WTC11 (cell line): Measurements from ENCODE around the gene LTBP3. TPM values are rescaled to one million over a fixed set of nuclear protein-coding genes. Genes with fewer than 3 reads are reported as not detected.

Experiments used
- ATF1 ChIP-seq: sonication (generic); formaldehyde crosslinking; IDR thresholded peaks from 2 replicates; pipeline ENCODE4 v1.8.1; 2023; ENCODE audit warnings: mild to moderate bottlenecking, moderate library complexity, missing genetic modification reagents
- CREM ChIP-seq: sonication (generic); formaldehyde crosslinking; IDR thresholded peaks from 2 replicates; pipeline ENCODE4 v1.8.1; 2022; ENCODE audit warnings: mild to moderate bottlenecking, missing genetic modification reagents, moderate library complexity
- EMX1 ChIP-seq: fragments of 250-450 bp; sonication (Bioruptor Pico); IDR thresholded peaks from 2 replicates; pipeline ENCODE4 v1.8.0; 2021; ENCODE audit warnings: mild to moderate bottlenecking
- ESRRA ChIP-seq: sonication (generic); formaldehyde crosslinking; IDR thresholded peaks from 2 replicates; pipeline ENCODE4 v1.8.1; 2022; ENCODE audit warnings: mild to moderate bottlenecking, missing genetic modification reagents, borderline replicate concordance
- NR3C1 ChIP-seq: sonication (generic); formaldehyde crosslinking; conservative IDR thresholded peaks from 2 replicates; pipeline ENCODE4 v1.8.1; 2023; ENCODE audit warnings: low read depth, mild to moderate bottlenecking, missing genetic modification reagents
- RELA ChIP-seq: sonication (generic); formaldehyde crosslinking; IDR thresholded peaks from 2 replicates; pipeline ENCODE4 v1.8.1; 2022; ENCODE audit warnings: missing genetic modification reagents, mild to moderate bottlenecking, borderline replicate concordance
- SMAD4 ChIP-seq: sonication (generic); formaldehyde crosslinking; IDR thresholded peaks from 2 replicates; pipeline ENCODE4 v1.8.0; 2022; ENCODE audit warnings: mild to moderate bottlenecking, missing genetic modification reagents
- SP1 ChIP-seq: sonication (generic); formaldehyde crosslinking; conservative IDR thresholded peaks from 2 replicates; pipeline ENCODE4 v1.8.1; 2022; ENCODE audit warnings: missing genetic modification reagents
- TEAD1 ChIP-seq: sonication (generic); formaldehyde crosslinking; IDR thresholded peaks from 2 replicates; pipeline ENCODE4 v1.8.0; 2022; ENCODE audit warnings: mild to moderate bottlenecking, missing genetic modification reagents
- TEAD4 ChIP-seq: sonication (generic); formaldehyde crosslinking; IDR thresholded peaks from 2 replicates; pipeline ENCODE4 v1.8.0; 2022; ENCODE audit warnings: mild to moderate bottlenecking, missing genetic modification reagents
- ZNF317 ChIP-seq: sonication (generic); formaldehyde crosslinking; IDR thresholded peaks from 2 replicates; pipeline ENCODE4 v1.8.1; 2023; ENCODE audit warnings: low read depth, mild to moderate bottlenecking, moderate library complexity, missing genetic modification reagents, borderline replicate concordance
- ZNF416 ChIP-seq: fragments of 250-450 bp; sonication (Bioruptor Pico); IDR thresholded peaks from 2 replicates; pipeline ENCODE4 v1.9.0; 2021; ENCODE audit warnings: mild to moderate bottlenecking, inconsistent platforms
- total RNA-seq: library from RNA; stranded (reverse); gene quantifications from 3 replicates; pipeline ENCODE4 v1.2.3, GENCODE V29; 2021
- TF ChIP-seq, protein P1 (sequence below): sonication (generic); formaldehyde crosslinking; IDR thresholded peaks from 2 replicates; pipeline ENCODE4 v1.8.0; 2022; ENCODE audit warnings: mild to moderate bottlenecking, missing genetic modification reagents
- TF ChIP-seq, protein P2 (sequence below): sonication (generic); formaldehyde crosslinking; IDR thresholded peaks from 2 replicates; pipeline ENCODE4 v1.8.1; 2023; ENCODE audit warnings: mild to moderate bottlenecking, moderate library complexity, missing genetic modification reagents
- TF ChIP-seq, protein P3 (sequence below): sonication (generic); formaldehyde crosslinking; IDR thresholded peaks from 2 replicates; pipeline ENCODE4 v1.8.1; 2022; ENCODE audit warnings: mild to moderate bottlenecking, moderate library complexity, missing genetic modification reagents
- TF ChIP-seq, protein P4 (sequence below): sonication (generic); formaldehyde crosslinking; IDR thresholded peaks from 2 replicates; pipeline ENCODE4 v1.8.0; 2023; ENCODE audit warnings: missing genetic modification reagents, mild to moderate bottlenecking, borderline replicate concordance
- TF ChIP-seq, protein P5 (sequence below): sonication (generic); formaldehyde crosslinking; conservative IDR thresholded peaks from 2 replicates; pipeline ENCODE4 v1.8.1; 2023; ENCODE audit warnings: mild to moderate bottlenecking, low read depth, missing genetic modification reagents, moderate library complexity

The LTBP3 gene
- total RNA-seq, 1 experiment from 2014 or later, result 20.7 TPM

DNA sequence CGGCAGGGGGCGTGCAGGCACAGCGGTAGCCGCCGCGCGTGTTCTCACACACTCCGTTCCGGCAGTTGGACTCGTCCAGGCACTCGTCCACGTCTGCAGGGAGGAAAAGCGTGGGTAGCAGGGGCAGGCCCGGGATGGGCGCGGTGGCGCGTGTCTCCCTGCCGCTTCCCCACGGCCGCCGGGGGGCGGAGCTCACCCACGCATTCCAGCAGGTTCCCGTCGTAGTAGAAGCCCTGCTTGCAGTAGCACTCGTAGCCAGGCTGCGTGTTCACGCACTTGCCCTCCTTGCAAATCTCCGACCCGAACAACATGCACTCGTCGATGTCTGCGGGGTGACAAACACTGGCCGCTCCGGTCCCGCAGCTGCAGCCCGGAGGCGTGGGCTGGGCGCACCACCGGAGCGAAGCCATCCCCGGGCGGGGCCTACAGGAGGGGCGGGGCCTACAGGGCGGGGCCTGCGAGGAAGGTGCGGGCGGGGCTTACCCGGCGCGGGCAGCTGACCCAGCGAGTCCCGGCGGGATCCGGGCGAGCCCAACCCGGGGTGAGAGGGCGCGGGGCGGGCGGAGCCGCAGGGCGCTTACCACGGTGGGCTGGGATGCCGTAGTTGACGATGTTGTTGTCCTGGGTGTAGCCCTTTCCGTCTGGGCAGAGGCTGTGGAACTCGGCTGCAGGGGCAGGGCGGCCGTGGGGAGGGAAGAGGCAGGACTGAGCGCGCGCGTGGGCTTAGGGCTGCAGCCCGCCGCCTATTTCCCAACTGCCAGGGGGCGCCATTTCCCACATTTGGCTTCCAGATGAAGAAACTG, 17.7 kb downstream of the LTBP3 start (continued):
- 0 out of 2 replicates have a peak, but pooled peaks have one; percentile 44 for TF ChIP-seq ATF1 (CRISPR knock-in tag)
- no peak for TF ChIP-seq ZNF317 (CRISPR knock-in tag)
- TF ChIP-seq, protein P1, sequence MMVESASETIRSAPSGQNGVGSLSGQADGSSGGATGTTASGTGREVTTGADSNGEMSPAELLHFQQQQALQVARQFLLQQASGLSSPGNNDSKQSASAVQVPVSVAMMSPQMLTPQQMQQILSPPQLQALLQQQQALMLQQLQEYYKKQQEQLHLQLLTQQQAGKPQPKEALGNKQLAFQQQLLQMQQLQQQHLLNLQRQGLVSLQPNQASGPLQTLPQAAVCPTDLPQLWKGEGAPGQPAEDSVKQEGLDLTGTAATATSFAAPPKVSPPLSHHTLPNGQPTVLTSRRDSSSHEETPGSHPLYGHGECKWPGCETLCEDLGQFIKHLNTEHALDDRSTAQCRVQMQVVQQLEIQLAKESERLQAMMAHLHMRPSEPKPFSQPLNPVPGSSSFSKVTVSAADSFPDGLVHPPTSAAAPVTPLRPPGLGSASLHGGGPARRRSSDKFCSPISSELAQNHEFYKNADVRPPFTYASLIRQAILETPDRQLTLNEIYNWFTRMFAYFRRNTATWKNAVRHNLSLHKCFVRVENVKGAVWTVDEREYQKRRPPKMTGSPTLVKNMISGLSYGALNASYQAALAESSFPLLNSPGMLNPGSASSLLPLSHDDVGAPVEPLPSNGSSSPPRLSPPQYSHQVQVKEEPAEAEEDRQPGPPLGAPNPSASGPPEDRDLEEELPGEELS (CRISPR knock-in tag), result no peak
- TF ChIP-seq SMAD4 (CRISPR knock-in tag), result no peak
- TF ChIP-seq, protein P2, sequence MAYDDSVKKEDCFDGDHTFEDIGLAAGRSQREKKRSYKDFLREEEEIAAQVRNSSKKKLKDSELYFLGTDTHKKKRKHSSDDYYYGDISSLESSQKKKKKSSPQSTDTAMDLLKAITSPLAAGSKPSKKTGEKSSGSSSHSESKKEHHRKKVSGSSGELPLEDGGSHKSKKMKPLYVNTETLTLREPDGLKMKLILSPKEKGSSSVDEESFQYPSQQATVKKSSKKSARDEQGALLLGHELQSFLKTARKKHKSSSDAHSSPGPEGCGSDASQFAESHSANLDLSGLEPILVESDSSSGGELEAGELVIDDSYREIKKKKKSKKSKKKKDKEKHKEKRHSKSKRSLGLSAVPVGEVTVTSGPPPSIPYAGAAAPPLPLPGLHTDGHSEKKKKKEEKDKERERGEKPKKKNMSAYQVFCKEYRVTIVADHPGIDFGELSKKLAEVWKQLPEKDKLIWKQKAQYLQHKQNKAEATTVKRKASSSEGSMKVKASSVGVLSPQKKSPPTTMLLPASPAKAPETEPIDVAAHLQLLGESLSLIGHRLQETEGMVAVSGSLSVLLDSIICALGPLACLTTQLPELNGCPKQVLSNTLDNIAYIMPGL (CRISPR knock-in tag), result peak; percentile 77
- TF ChIP-seq TEAD1 (CRISPR knock-in tag), result peak; percentile 21; the same call in 1 of the 2 replicates
- TF ChIP-seq, protein P3, sequence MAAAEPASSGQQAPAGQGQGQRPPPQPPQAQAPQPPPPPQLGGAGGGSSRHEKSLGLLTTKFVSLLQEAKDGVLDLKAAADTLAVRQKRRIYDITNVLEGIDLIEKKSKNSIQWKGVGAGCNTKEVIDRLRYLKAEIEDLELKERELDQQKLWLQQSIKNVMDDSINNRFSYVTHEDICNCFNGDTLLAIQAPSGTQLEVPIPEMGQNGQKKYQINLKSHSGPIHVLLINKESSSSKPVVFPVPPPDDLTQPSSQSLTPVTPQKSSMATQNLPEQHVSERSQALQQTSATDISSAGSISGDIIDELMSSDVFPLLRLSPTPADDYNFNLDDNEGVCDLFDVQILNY, result peak; percentile 57
- TF ChIP-seq, protein P4, sequence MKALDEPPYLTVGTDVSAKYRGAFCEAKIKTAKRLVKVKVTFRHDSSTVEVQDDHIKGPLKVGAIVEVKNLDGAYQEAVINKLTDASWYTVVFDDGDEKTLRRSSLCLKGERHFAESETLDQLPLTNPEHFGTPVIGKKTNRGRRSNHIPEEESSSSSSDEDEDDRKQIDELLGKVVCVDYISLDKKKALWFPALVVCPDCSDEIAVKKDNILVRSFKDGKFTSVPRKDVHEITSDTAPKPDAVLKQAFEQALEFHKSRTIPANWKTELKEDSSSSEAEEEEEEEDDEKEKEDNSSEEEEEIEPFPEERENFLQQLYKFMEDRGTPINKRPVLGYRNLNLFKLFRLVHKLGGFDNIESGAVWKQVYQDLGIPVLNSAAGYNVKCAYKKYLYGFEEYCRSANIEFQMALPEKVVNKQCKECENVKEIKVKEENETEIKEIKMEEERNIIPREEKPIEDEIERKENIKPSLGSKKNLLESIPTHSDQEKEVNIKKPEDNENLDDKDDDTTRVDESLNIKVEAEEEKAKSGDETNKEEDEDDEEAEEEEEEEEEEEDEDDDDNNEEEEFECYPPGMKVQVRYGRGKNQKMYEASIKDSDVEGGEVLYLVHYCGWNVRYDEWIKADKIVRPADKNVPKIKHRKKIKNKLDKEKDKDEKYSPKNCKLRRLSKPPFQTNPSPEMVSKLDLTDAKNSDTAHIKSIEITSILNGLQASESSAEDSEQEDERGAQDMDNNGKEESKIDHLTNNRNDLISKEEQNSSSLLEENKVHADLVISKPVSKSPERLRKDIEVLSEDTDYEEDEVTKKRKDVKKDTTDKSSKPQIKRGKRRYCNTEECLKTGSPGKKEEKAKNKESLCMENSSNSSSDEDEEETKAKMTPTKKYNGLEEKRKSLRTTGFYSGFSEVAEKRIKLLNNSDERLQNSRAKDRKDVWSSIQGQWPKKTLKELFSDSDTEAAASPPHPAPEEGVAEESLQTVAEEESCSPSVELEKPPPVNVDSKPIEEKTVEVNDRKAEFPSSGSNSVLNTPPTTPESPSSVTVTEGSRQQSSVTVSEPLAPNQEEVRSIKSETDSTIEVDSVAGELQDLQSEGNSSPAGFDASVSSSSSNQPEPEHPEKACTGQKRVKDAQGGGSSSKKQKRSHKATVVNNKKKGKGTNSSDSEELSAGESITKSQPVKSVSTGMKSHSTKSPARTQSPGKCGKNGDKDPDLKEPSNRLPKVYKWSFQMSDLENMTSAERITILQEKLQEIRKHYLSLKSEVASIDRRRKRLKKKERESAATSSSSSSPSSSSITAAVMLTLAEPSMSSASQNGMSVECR (CRISPR knock-in tag), result peak; percentile 12; the same call in 1 of the 2 replicates
- no peak for TF ChIP-seq EMX1 (CRISPR knock-in tag)
- no peak for TF ChIP-seq NR3C1 (CRISPR knock-in tag)
- TF ChIP-seq ESRRA (CRISPR knock-in tag), result no peak
- TF ChIP-seq, protein P5, sequence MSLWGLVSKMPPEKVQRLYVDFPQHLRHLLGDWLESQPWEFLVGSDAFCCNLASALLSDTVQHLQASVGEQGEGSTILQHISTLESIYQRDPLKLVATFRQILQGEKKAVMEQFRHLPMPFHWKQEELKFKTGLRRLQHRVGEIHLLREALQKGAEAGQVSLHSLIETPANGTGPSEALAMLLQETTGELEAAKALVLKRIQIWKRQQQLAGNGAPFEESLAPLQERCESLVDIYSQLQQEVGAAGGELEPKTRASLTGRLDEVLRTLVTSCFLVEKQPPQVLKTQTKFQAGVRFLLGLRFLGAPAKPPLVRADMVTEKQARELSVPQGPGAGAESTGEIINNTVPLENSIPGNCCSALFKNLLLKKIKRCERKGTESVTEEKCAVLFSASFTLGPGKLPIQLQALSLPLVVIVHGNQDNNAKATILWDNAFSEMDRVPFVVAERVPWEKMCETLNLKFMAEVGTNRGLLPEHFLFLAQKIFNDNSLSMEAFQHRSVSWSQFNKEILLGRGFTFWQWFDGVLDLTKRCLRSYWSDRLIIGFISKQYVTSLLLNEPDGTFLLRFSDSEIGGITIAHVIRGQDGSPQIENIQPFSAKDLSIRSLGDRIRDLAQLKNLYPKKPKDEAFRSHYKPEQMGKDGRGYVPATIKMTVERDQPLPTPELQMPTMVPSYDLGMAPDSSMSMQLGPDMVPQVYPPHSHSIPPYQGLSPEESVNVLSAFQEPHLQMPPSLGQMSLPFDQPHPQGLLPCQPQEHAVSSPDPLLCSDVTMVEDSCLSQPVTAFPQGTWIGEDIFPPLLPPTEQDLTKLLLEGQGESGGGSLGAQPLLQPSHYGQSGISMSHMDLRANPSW (CRISPR knock-in tag), result no peak
- no peak for TF ChIP-seq RELA
- TF ChIP-seq TEAD4, result no peak
- peak; percentile 57; the same call in 1 of the 2 replicates for TF ChIP-seq ZNF416 (CRISPR knock-in tag)
- no peak for TF ChIP-seq CREM
- TF ChIP-seq SP1 (CRISPR knock-in tag), result peak; percentile 78; the same call in 1 of the 2 replicates
- TF ChIP-seq, all 79 proteins: peak for 14
